ENCODE measurements around the gene ALX3.

Gene ALX3

GRCh38 chr1:110056285-110056683 is 14.2 kb downstream of the ALX3 start:
- H3K9me3 Mint-ChIP-seq: no peaks in the 10 kb centered on the region
- no peak for TF ChIP-seq CTCF (IDR thresholded peaks at IDR 0.05; ENCODE audit: unreplicated experiment in 3 of 3)
- H3K36me3 Mint-ChIP-seq (ENCODE audit: low read depth): peaks cover 77% of the 10 kb centered on the region
- H3K4me3 Mint-ChIP-seq: no peak overlapping the region
- no peak overlapping the region for H3K27ac Mint-ChIP-seq
- H3K4me1 Mint-ChIP-seq: peaks cover 34% of the 10 kb centered on the region
- no peaks in the 10 kb centered on the region for H3K27me3 Mint-ChIP-seq (ENCODE audit: low read depth)

GRCh38 chr1:110055493-110056284 is 14.8 kb downstream of the ALX3 start:
- H3K9me3 Mint-ChIP-seq: no peaks in the 10 kb centered on the region
- TF ChIP-seq CTCF (IDR thresholded peaks at IDR 0.05; ENCODE audit: unreplicated experiment in 3 of 3): no peak
- no peaks in the 10 kb centered on the region for H3K27me3 Mint-ChIP-seq (ENCODE audit: low read depth)
- H3K36me3 Mint-ChIP-seq (ENCODE audit: low read depth): peaks cover 78% of the 10 kb centered on the region
- no peak overlapping the region for H3K4me3 Mint-ChIP-seq
- no peak overlapping the region for H3K27ac Mint-ChIP-seq
- H3K4me1 Mint-ChIP-seq: peaks cover 34% of the 10 kb centered on the region

- Mint-ChIP-seq H3K27ac (peak overlapping the region in 1 of 3 experiments; percentile 50), H3K36me3 (ENCODE audit: low read depth) (peaks cover 80% of the 10 kb centered on the region), H3K27me3 (ENCODE audit: low read depth) (no peaks in the 10 kb centered on the region), H3K9me3 (no peaks in the 10 kb centered on the region), H3K4me1 (peaks cover 25% of the 10 kb centered on the region), H3K4me3 (no peak overlapping the region)
- peak; percentile 89 to 94 (median 93) for TF ChIP-seq CTCF (IDR thresholded peaks at IDR 0.05; ENCODE audit: unreplicated experiment in 3 of 3)
Observed at GRCh38 chr1:110053552-110054428, 16.7 kb downstream of the ALX3 start.

- Mint-ChIP-seq H3K4me3 (no peak overlapping the region), H3K36me3 (ENCODE audit: low read depth) (peaks cover 84% of the 10 kb centered on the region), H3K9me3 (no peaks in the 10 kb centered on the region), H3K4me1 (peaks cover 7% of the 10 kb centered on the region), H3K27me3 (ENCODE audit: low read depth) (no peaks in the 10 kb centered on the region), H3K27ac (no peak overlapping the region)
- TF ChIP-seq CTCF (IDR thresholded peaks at IDR 0.05; ENCODE audit: unreplicated experiment in 3 of 3): no peak
Observed at GRCh38 chr1:110051262-110051648, 19.2 kb downstream of the ALX3 start.

GRCh38 chr1:110050602-110051261 is 19.7 kb downstream of the ALX3 start:
- no peaks in the 10 kb centered on the region for H3K27me3 Mint-ChIP-seq (ENCODE audit: low read depth)
- TF ChIP-seq CTCF (IDR thresholded peaks at IDR 0.05; ENCODE audit: unreplicated experiment in 3 of 3): no peak
- H3K4me1 Mint-ChIP-seq: peaks cover 8% of the 10 kb centered on the region
- peaks cover 84% of the 10 kb centered on the region for H3K36me3 Mint-ChIP-seq (ENCODE audit: low read depth)
- H3K9me3 Mint-ChIP-seq: no peaks in the 10 kb centered on the region
- H3K27ac Mint-ChIP-seq: no peak overlapping the region
- no peak overlapping the region for H3K4me3 Mint-ChIP-seq

Measured in nephron (organoid).